Liver (tissue), 9 donors: ENCODE results near the gene DOK6. TPM values are rescaled to one million over a fixed set of nuclear protein-coding genes. Genes with fewer than 3 reads are reported as not detected.

ENCODE experiments used
- DNase-seq: peaks from one replicate; pipeline ENCODE4 v3.0.0-alpha.2; 2017; ENCODE audit warnings: low spot score
- H3K27ac ChIP-seq, 2 donors: one replicate each; pipeline ENCODE4 v1.7.0; 2013; ENCODE audit warnings: inconsistent platforms in 2 of 2, low read length in 2 of 2, control low read depth in 1 of 2, low read depth in 1 of 2, mild to moderate bottlenecking in 1 of 2
- H3K27me3 ChIP-seq, 4 donors: one replicate each; pipeline versions ENCODE4 v1.6.1 to v1.7.0; 2013; ENCODE audit warnings: low read length in 3 of 4, inconsistent platforms in 1 of 4, mild to moderate bottlenecking in 1 of 4, moderate library complexity in 1 of 4; ENCODE audit not compliant: control insufficient read depth in 4 of 4, insufficient read depth in 4 of 4
- H3K36me3 ChIP-seq, 4 donors: one replicate each; pipeline versions ENCODE4 v1.6.1 to v1.7.0; 2013; ENCODE audit warnings: low read length in 3 of 4, mild to moderate bottlenecking in 3 of 4, low read depth in 1 of 4, moderate library complexity in 1 of 4; ENCODE audit not compliant: control insufficient read depth in 4 of 4, insufficient read depth in 3 of 4
- H3K4me1 ChIP-seq, 4 donors: one replicate each; pipeline versions ENCODE4 v1.6.1 to v1.7.0; 2013; ENCODE audit warnings: low read length in 3 of 4, mild to moderate bottlenecking in 3 of 4, moderate library complexity in 1 of 4; ENCODE audit not compliant: control insufficient read depth in 4 of 4, insufficient read depth in 4 of 4
- H3K4me3 ChIP-seq, 3 donors: one replicate each; pipeline versions ENCODE4 v1.6.1 to v1.7.0; 2013; ENCODE audit warnings: low read length in 3 of 3, control low read depth in 1 of 3, low read depth in 1 of 3, mild to moderate bottlenecking in 1 of 3
- H3K9ac ChIP-seq, 2 donors: one replicate each; pipeline ENCODE4 v1.7.0; 2013; ENCODE audit warnings: low read length in 2 of 2, mild to moderate bottlenecking in 2 of 2, moderate library complexity in 2 of 2, control low read depth in 1 of 2, low read depth in 1 of 2
- H3K9me3 ChIP-seq, 4 donors: one replicate each; pipeline versions ENCODE4 v1.6.1 to v1.7.0; 2013; ENCODE audit warnings: low read length in 3 of 4; ENCODE audit not compliant: control insufficient read depth in 4 of 4
- EGR1 ChIP-seq, 2 donors: IDR thresholded peaks; 2 replicates each; pipeline ENCODE4 v1.6.1; 2016 to 2018; ENCODE audit warnings: antibody characterized with exemption in 2 of 2, low read depth in 2 of 2
- FOXA1 ChIP-seq: IDR thresholded peaks from 2 replicates; pipeline ENCODE4 v1.6.1; 2016; ENCODE audit warnings: antibody characterized with exemption
- FOXA2 ChIP-seq: IDR thresholded peaks from 2 replicates; pipeline ENCODE4 v1.6.1; 2016; ENCODE audit warnings: antibody characterized with exemption
- GABPA ChIP-seq, 2 donors: IDR thresholded peaks in 1 of 2; conservative IDR thresholded peaks in 1 of 2; 2 replicates each; pipeline ENCODE4 v1.6.1; 2016; ENCODE audit warnings: antibody characterized with exemption in 2 of 2, mild to moderate bottlenecking in 1 of 2, moderate library complexity in 1 of 2
- HNF4A ChIP-seq, 2 donors: conservative IDR thresholded peaks; 2 replicates each; pipeline ENCODE4 v1.6.1; 2016; ENCODE audit warnings: antibody characterized with exemption in 2 of 2, mild to moderate bottlenecking in 2 of 2
- HNF4G ChIP-seq: IDR thresholded peaks from 2 replicates; pipeline ENCODE4 v1.6.1; 2016; ENCODE audit warnings: antibody characterized with exemption
- JUND ChIP-seq, 2 donors: IDR thresholded peaks; 2 replicates each; pipeline ENCODE4 v1.6.1; 2016; ENCODE audit warnings: antibody characterized with exemption in 2 of 2
- NR2F2 ChIP-seq: IDR thresholded peaks from 2 replicates; pipeline ENCODE4 v1.6.1; 2016; ENCODE audit warnings: antibody characterized with exemption
- RAD21 ChIP-seq, 2 donors: IDR thresholded peaks; 2 replicates each; pipeline ENCODE4 v1.6.1; 2016; ENCODE audit warnings: antibody characterized with exemption in 2 of 2, mild to moderate bottlenecking in 2 of 2
- RXRA ChIP-seq, 2 donors: IDR thresholded peaks; 2 replicates each; pipeline ENCODE4 v1.6.1; 2017 to 2018; ENCODE audit warnings: antibody characterized with exemption in 2 of 2, mild to moderate bottlenecking in 1 of 2
- SP1 ChIP-seq: IDR thresholded peaks from 2 replicates; pipeline ENCODE4 v1.6.1; 2018; ENCODE audit warnings: antibody characterized with exemption, mild to moderate bottlenecking
- TAF1 ChIP-seq: conservative IDR thresholded peaks from 2 replicates; pipeline ENCODE4 v1.6.1; 2016; ENCODE audit warnings: antibody characterized with exemption, mild to moderate bottlenecking
- YY1 ChIP-seq: IDR thresholded peaks from 2 replicates; pipeline ENCODE4 v1.6.1; 2016; ENCODE audit warnings: antibody characterized with exemption, mild to moderate bottlenecking
- WGBS: extraction: QIAGEN DNeasy Blood & Tissue Kit; methylation state at CpG from one replicate; pipeline ENCODE4 v1.1.7; 2013; 5-methylcytosine and 5-hydroxymethylcytosine counted together
- polyA plus RNA-seq, 2 donors: library from polyadenylated mRNA; stranded (reverse) in 1 of 2; unstranded in 1 of 2; fragments of 200-250 nt in 1 of 2; fragments of >200 nt in 1 of 2; fragmentation: Nextera tagmentation in 1 of 2; extraction: Ambion mirVana in 1 of 2; gene quantifications; one replicate each; pipeline versions ENCODE4 v1.2.1 to v1.2.3, GENCODE V29; 2013 to 2015
- total RNA-seq, 2 donors: library from RNA; depleted of rRNA; stranded (reverse); fragments of >200 nt; gene quantifications; one replicate each; pipeline ENCODE4 v1.2.3, GENCODE V29; 2014
- TF ChIP-seq, protein P1 (sequence below): IDR thresholded peaks from 2 replicates; pipeline ENCODE4 v1.6.1; 2016; ENCODE audit warnings: antibody characterized with exemption
- TF ChIP-seq, protein P2 (sequence below): IDR thresholded peaks from 2 replicates; pipeline ENCODE4 v1.6.1; 2016; ENCODE audit warnings: antibody characterized with exemption, mild to moderate bottlenecking
- TF ChIP-seq, protein P3 (sequence below): IDR thresholded peaks from 2 replicates; pipeline ENCODE4 v1.6.1; 2016; ENCODE audit warnings: antibody characterized with exemption
- TF ChIP-seq, protein P4 (sequence below): IDR thresholded peaks from 2 replicates; pipeline ENCODE4 v1.6.1; 2016; ENCODE audit warnings: antibody characterized with exemption
- TF ChIP-seq, protein P5 (sequence below): fragments of 150-350 bp; IDR thresholded peaks from 2 replicates; pipeline ENCODE4 v1.5.1; 2017; ENCODE audit warnings: improper control_type of control experiment, low read depth, low read length; ENCODE audit not compliant: missing input control
- donor health status: healthy.
- donor health status: healthy.
- donor health status: healthy.
- donor health status: healthy.
- donor health status: healthy.

Gene DOK6
- total and polyA plus RNA-seq, 4 donors, result 0.08 to 1.1 (median 0.67) TPM

DNA sequence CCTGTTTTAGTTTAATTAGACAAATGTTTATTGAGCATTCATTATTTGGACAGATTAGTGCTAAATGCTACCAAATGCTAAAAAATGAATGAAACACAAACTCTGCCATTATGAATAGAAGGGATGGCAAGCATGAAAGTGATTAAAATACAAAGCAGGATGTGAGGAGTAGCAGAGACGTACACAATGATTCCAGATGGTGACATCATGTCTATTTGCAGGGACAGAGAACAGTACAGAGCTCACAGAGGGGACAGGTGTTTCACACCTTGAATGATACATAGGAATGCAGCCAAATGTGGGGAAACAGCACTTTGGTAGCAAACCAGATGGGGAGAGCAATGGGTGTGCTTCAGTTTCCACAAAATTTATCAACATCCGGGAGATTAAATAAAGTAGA is 470.7 kb downstream of the DOK6 start:
- H3K27ac ChIP-seq, result no peak overlapping the region
- 88% methylated on average over 2 of the region's 2 CpGs for WGBS
- no peak overlapping the region for H3K4me3 ChIP-seq
- TF ChIP-seq JUND (IDR thresholded peaks at IDR 0.05) (no peak), FOXA1 (no peak), FOXA2 (no peak), RAD21 (IDR thresholded peaks at IDR 0.05) (no peak), GABPA (IDR thresholded peaks at IDR 0.05 in 1 of 2, conservative IDR thresholded peaks at IDR 0.05 in 1 of 2) (no peak), NR2F2 (no peak), HNF4A (conservative IDR thresholded peaks at IDR 0.05) (no peak), TAF1 (no peak), EGR1 (IDR thresholded peaks at IDR 0.05; ENCODE audit: low read depth in 2 of 2) (no peak), YY1 (no peak), HNF4G (no peak), SP1 (no peak)
- TF ChIP-seq, protein P1, sequence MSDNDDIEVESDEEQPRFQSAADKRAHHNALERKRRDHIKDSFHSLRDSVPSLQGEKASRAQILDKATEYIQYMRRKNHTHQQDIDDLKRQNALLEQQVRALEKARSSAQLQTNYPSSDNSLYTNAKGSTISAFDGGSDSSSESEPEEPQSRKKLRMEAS, result no peak
- TF ChIP-seq, protein P2, sequence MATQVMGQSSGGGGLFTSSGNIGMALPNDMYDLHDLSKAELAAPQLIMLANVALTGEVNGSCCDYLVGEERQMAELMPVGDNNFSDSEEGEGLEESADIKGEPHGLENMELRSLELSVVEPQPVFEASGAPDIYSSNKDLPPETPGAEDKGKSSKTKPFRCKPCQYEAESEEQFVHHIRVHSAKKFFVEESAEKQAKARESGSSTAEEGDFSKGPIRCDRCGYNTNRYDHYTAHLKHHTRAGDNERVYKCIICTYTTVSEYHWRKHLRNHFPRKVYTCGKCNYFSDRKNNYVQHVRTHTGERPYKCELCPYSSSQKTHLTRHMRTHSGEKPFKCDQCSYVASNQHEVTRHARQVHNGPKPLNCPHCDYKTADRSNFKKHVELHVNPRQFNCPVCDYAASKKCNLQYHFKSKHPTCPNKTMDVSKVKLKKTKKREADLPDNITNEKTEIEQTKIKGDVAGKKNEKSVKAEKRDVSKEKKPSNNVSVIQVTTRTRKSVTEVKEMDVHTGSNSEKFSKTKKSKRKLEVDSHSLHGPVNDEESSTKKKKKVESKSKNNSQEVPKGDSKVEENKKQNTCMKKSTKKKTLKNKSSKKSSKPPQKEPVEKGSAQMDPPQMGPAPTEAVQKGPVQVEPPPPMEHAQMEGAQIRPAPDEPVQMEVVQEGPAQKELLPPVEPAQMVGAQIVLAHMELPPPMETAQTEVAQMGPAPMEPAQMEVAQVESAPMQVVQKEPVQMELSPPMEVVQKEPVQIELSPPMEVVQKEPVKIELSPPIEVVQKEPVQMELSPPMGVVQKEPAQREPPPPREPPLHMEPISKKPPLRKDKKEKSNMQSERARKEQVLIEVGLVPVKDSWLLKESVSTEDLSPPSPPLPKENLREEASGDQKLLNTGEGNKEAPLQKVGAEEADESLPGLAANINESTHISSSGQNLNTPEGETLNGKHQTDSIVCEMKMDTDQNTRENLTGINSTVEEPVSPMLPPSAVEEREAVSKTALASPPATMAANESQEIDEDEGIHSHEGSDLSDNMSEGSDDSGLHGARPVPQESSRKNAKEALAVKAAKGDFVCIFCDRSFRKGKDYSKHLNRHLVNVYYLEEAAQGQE, result no peak
- TF ChIP-seq, protein P3, sequence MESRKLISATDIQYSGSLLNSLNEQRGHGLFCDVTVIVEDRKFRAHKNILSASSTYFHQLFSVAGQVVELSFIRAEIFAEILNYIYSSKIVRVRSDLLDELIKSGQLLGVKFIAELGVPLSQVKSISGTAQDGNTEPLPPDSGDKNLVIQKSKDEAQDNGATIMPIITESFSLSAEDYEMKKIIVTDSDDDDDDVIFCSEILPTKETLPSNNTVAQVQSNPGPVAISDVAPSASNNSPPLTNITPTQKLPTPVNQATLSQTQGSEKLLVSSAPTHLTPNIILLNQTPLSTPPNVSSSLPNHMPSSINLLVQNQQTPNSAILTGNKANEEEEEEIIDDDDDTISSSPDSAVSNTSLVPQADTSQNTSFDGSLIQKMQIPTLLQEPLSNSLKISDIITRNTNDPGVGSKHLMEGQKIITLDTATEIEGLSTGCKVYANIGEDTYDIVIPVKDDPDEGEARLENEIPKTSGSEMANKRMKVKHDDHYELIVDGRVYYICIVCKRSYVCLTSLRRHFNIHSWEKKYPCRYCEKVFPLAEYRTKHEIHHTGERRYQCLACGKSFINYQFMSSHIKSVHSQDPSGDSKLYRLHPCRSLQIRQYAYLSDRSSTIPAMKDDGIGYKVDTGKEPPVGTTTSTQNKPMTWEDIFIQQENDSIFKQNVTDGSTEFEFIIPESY, result no peak
- TF ChIP-seq, protein P4, sequence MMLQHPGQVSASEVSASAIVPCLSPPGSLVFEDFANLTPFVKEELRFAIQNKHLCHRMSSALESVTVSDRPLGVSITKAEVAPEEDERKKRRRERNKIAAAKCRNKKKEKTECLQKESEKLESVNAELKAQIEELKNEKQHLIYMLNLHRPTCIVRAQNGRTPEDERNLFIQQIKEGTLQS, result no peak
- TF ChIP-seq, protein P5, sequence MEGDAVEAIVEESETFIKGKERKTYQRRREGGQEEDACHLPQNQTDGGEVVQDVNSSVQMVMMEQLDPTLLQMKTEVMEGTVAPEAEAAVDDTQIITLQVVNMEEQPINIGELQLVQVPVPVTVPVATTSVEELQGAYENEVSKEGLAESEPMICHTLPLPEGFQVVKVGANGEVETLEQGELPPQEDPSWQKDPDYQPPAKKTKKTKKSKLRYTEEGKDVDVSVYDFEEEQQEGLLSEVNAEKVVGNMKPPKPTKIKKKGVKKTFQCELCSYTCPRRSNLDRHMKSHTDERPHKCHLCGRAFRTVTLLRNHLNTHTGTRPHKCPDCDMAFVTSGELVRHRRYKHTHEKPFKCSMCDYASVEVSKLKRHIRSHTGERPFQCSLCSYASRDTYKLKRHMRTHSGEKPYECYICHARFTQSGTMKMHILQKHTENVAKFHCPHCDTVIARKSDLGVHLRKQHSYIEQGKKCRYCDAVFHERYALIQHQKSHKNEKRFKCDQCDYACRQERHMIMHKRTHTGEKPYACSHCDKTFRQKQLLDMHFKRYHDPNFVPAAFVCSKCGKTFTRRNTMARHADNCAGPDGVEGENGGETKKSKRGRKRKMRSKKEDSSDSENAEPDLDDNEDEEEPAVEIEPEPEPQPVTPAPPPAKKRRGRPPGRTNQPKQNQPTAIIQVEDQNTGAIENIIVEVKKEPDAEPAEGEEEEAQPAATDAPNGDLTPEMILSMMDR, result no peak
- peaks cover 0 to 2% (median 0%) of the 10 kb centered on the region in 4 donors for H3K36me3 ChIP-seq
- H3K9ac ChIP-seq, result no peak overlapping the region
- H3K27me3 ChIP-seq, result no peaks in the 10 kb centered on the region
- no peak for DNase-seq
- H3K4me1 ChIP-seq, result no peaks in the 10 kb centered on the region
- no peaks in the 10 kb centered on the region for H3K9me3 ChIP-seq

DNA sequence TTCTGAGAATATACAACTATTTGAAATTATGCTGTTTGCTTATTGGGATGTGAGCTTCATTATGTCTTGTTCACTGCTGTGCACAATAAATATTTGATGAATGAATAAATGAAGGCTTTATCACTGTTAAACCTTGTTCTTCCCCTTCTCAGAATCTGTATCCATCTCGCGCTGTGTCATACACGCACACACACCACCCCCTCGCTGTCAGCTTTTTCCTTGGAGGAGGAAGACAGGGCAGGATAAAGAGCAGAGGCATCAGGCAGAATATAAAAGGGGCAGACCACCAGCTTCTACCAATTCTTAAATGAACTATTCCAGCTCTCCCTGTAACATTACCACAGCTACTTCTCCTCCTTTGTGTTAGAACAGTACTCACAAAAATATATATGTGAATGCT is 472.0 kb downstream of the DOK6 start:
- DNase-seq, result no peak
- 95% methylated on average over 4 of the region's 4 CpGs for WGBS
- Histone ChIP-seq H3K9me3 (no peaks in the 10 kb centered on the region), H3K27ac (no peak overlapping the region), H3K27me3 (no peaks in the 10 kb centered on the region), H3K36me3 (peaks cover 0 to 2% (median 0%) of the 10 kb centered on the region in 4 donors), H3K9ac (no peak overlapping the region), H3K4me3 (no peak overlapping the region), H3K4me1 (no peaks in the 10 kb centered on the region)
- TF ChIP-seq EGR1 (IDR thresholded peaks at IDR 0.05; ENCODE audit: low read depth in 2 of 2), result no peak
- no peak for TF ChIP-seq SP1
- TF ChIP-seq TAF1, result no peak
- TF ChIP-seq, protein P3, result no peak
- TF ChIP-seq, protein P2, result no peak
- no peak for TF ChIP-seq RAD21 (IDR thresholded peaks at IDR 0.05)
- TF ChIP-seq FOXA2, result no peak
- TF ChIP-seq RXRA (IDR thresholded peaks at IDR 0.05), result no peak
- no peak for TF ChIP-seq GABPA (IDR thresholded peaks at IDR 0.05 in 1 of 2, conservative IDR thresholded peaks at IDR 0.05 in 1 of 2)
- no peak for TF ChIP-seq YY1
- no peak for TF ChIP-seq JUND (IDR thresholded peaks at IDR 0.05)
